SK-N-SH treated with all-trans-retinoic acid at 6 μM for 48 hours (cell line): Measurements from ENCODE around the gene EMC10.

Experiments used
- PATZ1 ChIP-seq: fragments of 250-450 bp; sonication (Bioruptor Pico); IDR thresholded peaks from 2 replicates; pipeline ENCODE4 v1.8.0; 2020; ENCODE audit warnings: mild to moderate bottlenecking, moderate library complexity, borderline replicate concordance
- POU6F1 ChIP-seq: fragments of 250-450 bp; sonication (Bioruptor Pico); IDR thresholded peaks from 2 replicates; pipeline ENCODE4 v1.8.0; 2021; ENCODE audit warnings: low read depth, mild to moderate bottlenecking, moderate library complexity, borderline replicate concordance
- SNAI2 ChIP-seq: fragments of 250-450 bp; sonication (Bioruptor Pico); IDR thresholded peaks from 2 replicates; pipeline ENCODE4 v1.5.0; 2020; ENCODE audit warnings: mild to moderate bottlenecking, moderate library complexity
- ZFP30 ChIP-seq: fragments of 450-650 bp; formaldehyde crosslinking; IDR thresholded peaks from 2 replicates; pipeline ENCODE4 v1.5.0; 2022; ENCODE audit warnings: mild to moderate bottlenecking, moderate library complexity
- ZNF8 ChIP-seq: fragments of 450-650 bp; formaldehyde crosslinking; IDR thresholded peaks from 2 replicates; pipeline ENCODE4 v1.5.0; 2020; ENCODE audit warnings: mild to moderate bottlenecking, moderate library complexity
- TF ChIP-seq, protein P1 (sequence below): fragments of 250-450 bp; sonication (Bioruptor Pico); IDR thresholded peaks from 2 replicates; pipeline ENCODE4 v1.5.1; 2020; ENCODE audit warnings: low read depth, mild to moderate bottlenecking, moderate library complexity

- TF ChIP-seq SNAI2 (CRISPR knock-in tag): no peak
- TF ChIP-seq POU6F1 (CRISPR knock-in tag): no peak
- TF ChIP-seq, protein P1, sequence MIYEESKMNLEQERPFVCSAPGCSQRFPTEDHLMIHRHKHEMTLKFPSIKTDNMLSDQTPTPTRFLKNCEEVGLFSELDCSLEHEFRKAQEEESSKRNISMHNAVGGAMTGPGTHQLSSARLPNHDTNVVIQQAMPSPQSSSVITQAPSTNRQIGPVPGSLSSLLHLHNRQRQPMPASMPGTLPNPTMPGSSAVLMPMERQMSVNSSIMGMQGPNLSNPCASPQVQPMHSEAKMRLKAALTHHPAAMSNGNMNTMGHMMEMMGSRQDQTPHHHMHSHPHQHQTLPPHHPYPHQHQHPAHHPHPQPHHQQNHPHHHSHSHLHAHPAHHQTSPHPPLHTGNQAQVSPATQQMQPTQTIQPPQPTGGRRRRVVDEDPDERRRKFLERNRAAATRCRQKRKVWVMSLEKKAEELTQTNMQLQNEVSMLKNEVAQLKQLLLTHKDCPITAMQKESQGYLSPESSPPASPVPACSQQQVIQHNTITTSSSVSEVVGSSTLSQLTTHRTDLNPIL (CRISPR knock-in tag): no peak
- TF ChIP-seq ZNF8: no peak
- TF ChIP-seq PATZ1: no peak
- TF ChIP-seq ZFP30 (CRISPR knock-in tag): no peak
These were observed 44.7 kb upstream of the EMC10 start for GRCh38 chr19:50431343-50432220.
